Osteoblast (primary cell): Measurements from ENCODE around the gene EHBP1. TPM values are rescaled to one million over a fixed set of nuclear protein-coding genes. Genes with fewer than 3 reads are reported as not detected.

ENCODE experiments used
- DNase-seq: peaks from one replicate; pipeline ENCODE4 v3.0.0; 2011; ENCODE audit warnings: low spot score, mixed read lengths; ENCODE audit not compliant: insufficient read length; ENCODE audit errors: missing footprints
- H2AFZ ChIP-seq: 2 replicates; pipeline ENCODE4 v1.6.0; 2011; ENCODE audit warnings: mild to moderate bottlenecking, low read length
- H3K27ac ChIP-seq: 2 replicates; pipeline ENCODE4 v1.5.1; 2011; ENCODE audit warnings: mild to moderate bottlenecking, low read depth, low read length, moderate library complexity
- H3K27me3 ChIP-seq: 2 replicates; pipeline ENCODE4 v1.6.0; 2012; ENCODE audit warnings: mild to moderate bottlenecking, control low read depth, inconsistent platforms, low read length, moderate library complexity; ENCODE audit not compliant: insufficient read depth
- H3K36me3 ChIP-seq: 2 replicates; pipeline ENCODE4 v1.5.1; 2011; ENCODE audit warnings: mild to moderate bottlenecking, low read length, control low read depth, moderate library complexity; ENCODE audit not compliant: insufficient read depth
- H3K4me1 ChIP-seq: 2 replicates; pipeline ENCODE4 v1.5.1; 2011; ENCODE audit warnings: mild to moderate bottlenecking, low read length, control low read depth, moderate library complexity; ENCODE audit not compliant: insufficient read depth
- H3K4me2 ChIP-seq: 2 replicates; pipeline ENCODE4 v1.6.0; 2011; ENCODE audit warnings: mild to moderate bottlenecking, low read length; ENCODE audit not compliant: insufficient read depth
- H3K4me3 ChIP-seq: fragments of 200-600 bp; sonication (generic); 3 replicates; pipeline ENCODE4 v1.5.1; 2012; ENCODE audit warnings: mild to moderate bottlenecking, low read length, inconsistent platforms; ENCODE audit not compliant: insufficient read depth
- H3K79me2 ChIP-seq: 2 replicates; pipeline ENCODE4 v1.6.0; 2012; ENCODE audit warnings: mild to moderate bottlenecking, low read length, control low read depth, inconsistent platforms; ENCODE audit not compliant: insufficient read depth
- H3K9me3 ChIP-seq: 2 replicates; pipeline ENCODE4 v1.5.1; 2011; ENCODE audit warnings: low read depth, low read length, control low read depth
- H4K20me1 ChIP-seq: 2 replicates; pipeline ENCODE4 v1.6.0; 2012; ENCODE audit warnings: mild to moderate bottlenecking, low read length, control low read depth; ENCODE audit not compliant: insufficient read depth
- total RNA-seq: library from RNA; depleted of rRNA; stranded (reverse); fragments of >200 nt; gene quantifications from 2 replicates; pipeline ENCODE4 v1.2.3, GENCODE V29; 2012
- TF ChIP-seq, protein P1 (sequence below): IDR thresholded peaks from 2 replicates; pipeline ENCODE4 v1.5.1; 2011; ENCODE audit warnings: mild to moderate bottlenecking, low read depth, low read length, moderate library complexity; ENCODE audit errors: extremely low read depth

Gene EHBP1
- total RNA-seq, 1 donor: 96.3 TPM

- Histone ChIP-seq H3K4me1 (peaks cover under 1% of the 10 kb centered on the region), H3K4me2 (no peak overlapping the region), H3K27ac (no peak overlapping the region), H3K4me3 (no peak overlapping the region), H4K20me1 (no peaks in the 10 kb centered on the region), H3K9me3 (peaks cover 4% of the 10 kb centered on the region), H3K36me3 (peaks cover 37% of the 10 kb centered on the region), H3K27me3 (no peaks in the 10 kb centered on the region), H3K79me2 (no peaks in the 10 kb centered on the region), H2AFZ (no peak overlapping the region)
- TF ChIP-seq, protein P1, sequence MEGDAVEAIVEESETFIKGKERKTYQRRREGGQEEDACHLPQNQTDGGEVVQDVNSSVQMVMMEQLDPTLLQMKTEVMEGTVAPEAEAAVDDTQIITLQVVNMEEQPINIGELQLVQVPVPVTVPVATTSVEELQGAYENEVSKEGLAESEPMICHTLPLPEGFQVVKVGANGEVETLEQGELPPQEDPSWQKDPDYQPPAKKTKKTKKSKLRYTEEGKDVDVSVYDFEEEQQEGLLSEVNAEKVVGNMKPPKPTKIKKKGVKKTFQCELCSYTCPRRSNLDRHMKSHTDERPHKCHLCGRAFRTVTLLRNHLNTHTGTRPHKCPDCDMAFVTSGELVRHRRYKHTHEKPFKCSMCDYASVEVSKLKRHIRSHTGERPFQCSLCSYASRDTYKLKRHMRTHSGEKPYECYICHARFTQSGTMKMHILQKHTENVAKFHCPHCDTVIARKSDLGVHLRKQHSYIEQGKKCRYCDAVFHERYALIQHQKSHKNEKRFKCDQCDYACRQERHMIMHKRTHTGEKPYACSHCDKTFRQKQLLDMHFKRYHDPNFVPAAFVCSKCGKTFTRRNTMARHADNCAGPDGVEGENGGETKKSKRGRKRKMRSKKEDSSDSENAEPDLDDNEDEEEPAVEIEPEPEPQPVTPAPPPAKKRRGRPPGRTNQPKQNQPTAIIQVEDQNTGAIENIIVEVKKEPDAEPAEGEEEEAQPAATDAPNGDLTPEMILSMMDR: no peak
- no peak for DNase-seq
These were observed 126.2 kb downstream of the EHBP1 start for GRCh38 chr2:62831729-62832128.

- Histone ChIP-seq H4K20me1 (no peaks in the 10 kb centered on the region), H3K9me3 (peaks cover 2% of the 10 kb centered on the region), H3K4me2 (no peak overlapping the region), H3K27me3 (no peaks in the 10 kb centered on the region), H3K4me1 (no peaks in the 10 kb centered on the region), H3K79me2 (no peaks in the 10 kb centered on the region), H3K27ac (no peak overlapping the region), H3K4me3 (no peak overlapping the region), H2AFZ (no peak overlapping the region), H3K36me3 (no peaks in the 10 kb centered on the region)
- TF ChIP-seq, protein P1: no peak
- DNase-seq: no peak
These were observed 139.0 kb downstream of the EHBP1 start for GRCh38 chr2:62844311-62845090.

DNA sequence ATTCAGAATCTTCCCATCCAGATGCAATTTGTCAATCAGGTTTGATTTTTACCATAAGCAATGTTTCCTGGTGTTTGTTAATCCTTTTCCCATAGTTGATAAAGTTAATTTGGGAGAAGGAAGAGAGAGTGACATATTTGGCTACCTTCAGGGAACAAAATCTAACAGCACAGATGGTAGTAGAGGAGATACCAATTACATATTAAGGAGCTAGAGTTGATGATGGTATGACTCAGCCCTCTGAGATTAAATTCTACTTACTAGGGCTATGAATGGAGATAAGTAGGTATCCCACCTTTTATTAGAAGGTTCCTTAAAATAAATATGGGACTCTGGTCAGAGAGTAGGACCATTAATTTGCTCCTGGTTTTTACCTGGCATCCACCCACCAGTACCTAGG is 139.7 kb downstream of the EHBP1 start:
- Histone ChIP-seq H3K4me1 (no peaks in the 10 kb centered on the region), H2AFZ (no peak overlapping the region), H3K4me2 (no peak overlapping the region), H3K36me3 (no peaks in the 10 kb centered on the region), H3K4me3 (no peak overlapping the region), H3K27ac (no peak overlapping the region), H3K27me3 (no peaks in the 10 kb centered on the region), H3K79me2 (no peaks in the 10 kb centered on the region), H3K9me3 (peaks cover 2% of the 10 kb centered on the region), H4K20me1 (no peaks in the 10 kb centered on the region)
- TF ChIP-seq, protein P1: no peak
- no peak for DNase-seq

DNA sequence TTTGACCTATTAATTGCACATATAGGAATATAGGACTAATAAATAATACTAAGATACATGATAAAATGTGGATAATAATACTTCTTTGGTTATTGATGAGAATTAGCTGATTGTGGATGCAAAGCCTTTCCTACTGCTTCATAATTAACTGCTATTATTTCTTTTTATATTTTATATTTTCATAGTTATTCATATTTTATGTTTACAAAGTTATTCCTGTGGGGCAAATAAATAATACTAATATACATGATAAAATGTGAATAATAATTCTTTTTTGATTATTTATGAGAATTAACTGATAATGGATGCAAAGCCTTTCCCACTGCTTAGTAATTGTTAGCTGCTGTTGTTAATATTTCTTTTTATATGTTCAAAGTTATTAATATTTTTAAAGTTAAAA is 146.7 kb downstream of the EHBP1 start:
- DNase-seq: no peak
- Histone ChIP-seq H3K4me2 (no peak overlapping the region), H4K20me1 (no peaks in the 10 kb centered on the region), H3K4me1 (no peaks in the 10 kb centered on the region), H3K36me3 (peaks cover 22% of the 10 kb centered on the region), H3K4me3 (no peak overlapping the region), H3K9me3 (no peaks in the 10 kb centered on the region), H3K27ac (no peak overlapping the region), H3K27me3 (no peaks in the 10 kb centered on the region), H3K79me2 (no peaks in the 10 kb centered on the region), H2AFZ (no peak overlapping the region)
- TF ChIP-seq, protein P1: no peak
